IMR-90 (cell line): Measurements from ENCODE around the gene MUC21. TPM values are rescaled to one million over a fixed set of nuclear protein-coding genes. Genes with fewer than 3 reads are reported as not detected.

ENCODE experiments used
- ATAC-seq: fragments of 200-7000 bp; cut with Tn5 transposase; 2 replicates; pipeline ENCODE4 v1.9.1; 2020; ENCODE audit warnings: low read depth, mild to moderate bottlenecking, moderate library complexity
- BruUV-seq: library from RNA; stranded (reverse); fragments of 400-500 nt; replicated peaks from 2 replicates; lab custom pipeline; 2021; lab: Mats Ljungman, UMichigan
- CTCF ChIA-PET: fragments of 300-600 bp; formaldehyde crosslinking; extraction: SDS; loops from one replicate; lab custom pipeline; 2021; ENCODE audit warnings: antibody characterized with exemption; lab: Yijun Ruan, JAX
- POLR2A ChIA-PET: fragments of 300-600 bp; sonication (Branson Sonifier 250); formaldehyde crosslinking; loops from one replicate; lab custom pipeline; 2022; ENCODE audit warnings: antibody characterized with exemption; ENCODE audit not compliant: unreplicated experiment; lab: Charles Lee
- DNase-seq: peaks from one replicate; pipeline ENCODE4 v3.0.0; 2013
- H2AFZ ChIP-seq: replicated peaks from 2 replicates; pipeline ENCODE3; 2013; ENCODE audit warnings: low read length, mild to moderate bottlenecking; ENCODE audit not compliant: poor library complexity
- H2AK5ac ChIP-seq: 2 replicates; pipeline ENCODE4 v1.6.1; 2013; ENCODE audit warnings: low read depth, low read length, inconsistent platforms
- H2AK9ac ChIP-seq: replicated peaks from 2 replicates; pipeline ENCODE3; 2013; ENCODE audit warnings: mild to moderate bottlenecking, low read depth, low read length, moderate library complexity; ENCODE audit not compliant: poor library complexity
- H2BK120ac ChIP-seq: 2 replicates; pipeline ENCODE4 v1.6.1; 2013; ENCODE audit warnings: low read depth, low read length, inconsistent platforms
- H2BK15ac ChIP-seq: 3 replicates; pipeline ENCODE4 v1.6.1; 2013; ENCODE audit warnings: low read depth, low read length, inconsistent platforms
- H2BK20ac ChIP-seq: 2 replicates; pipeline ENCODE4 v1.6.1; 2013; ENCODE audit warnings: low read depth, mild to moderate bottlenecking, inconsistent platforms, low read length, moderate library complexity
- H2BK5ac ChIP-seq: 2 replicates; pipeline ENCODE4 v1.6.1; 2013; ENCODE audit warnings: mild to moderate bottlenecking, low read depth, low read length, inconsistent platforms; ENCODE audit not compliant: poor library complexity, severe bottlenecking
- H3K14ac ChIP-seq: replicated peaks from 2 replicates; pipeline ENCODE4 v1.6.1; 2013; ENCODE audit warnings: low read depth, low read length, inconsistent platforms
- H3K18ac ChIP-seq: 2 replicates; pipeline ENCODE4 v1.6.1; 2013; ENCODE audit warnings: low read depth, low read length, control low read depth
- H3K23ac ChIP-seq: 2 replicates; pipeline ENCODE4 v1.6.1; 2013; ENCODE audit warnings: low read depth, low read length, inconsistent platforms
- H3K27ac ChIP-seq: 2 replicates; pipeline ENCODE4 v1.5.1; 2013; ENCODE audit warnings: mild to moderate bottlenecking, control low read depth, low read length; ENCODE audit not compliant: insufficient read depth
- H3K27me3 ChIP-seq: 2 replicates; pipeline ENCODE4 v1.6.1; 2013; ENCODE audit warnings: low read length; ENCODE audit not compliant: control insufficient read depth, insufficient read depth
- H3K36me3 ChIP-seq: 2 replicates; pipeline ENCODE4 v1.6.1; 2013; ENCODE audit warnings: low read length, mixed read lengths; ENCODE audit not compliant: control insufficient read depth, insufficient read depth
- H3K4ac ChIP-seq: 2 replicates; pipeline ENCODE4 v1.6.1; 2013; ENCODE audit warnings: low read depth, low read length, inconsistent platforms
- H3K4me1 ChIP-seq: 2 replicates; pipeline ENCODE4 v1.6.1; 2013; ENCODE audit warnings: low read length, mixed read lengths; ENCODE audit not compliant: control insufficient read depth, insufficient read depth
- H3K4me2 ChIP-seq: 2 replicates; pipeline ENCODE4 v1.6.1; 2013; ENCODE audit warnings: low read depth, mild to moderate bottlenecking, control low read depth, low read length, moderate library complexity
- H3K4me3 ChIP-seq: 2 replicates; pipeline ENCODE4 v1.5.1; 2013; ENCODE audit warnings: low read depth, mild to moderate bottlenecking, control low read depth, low read length, moderate library complexity; ENCODE audit not compliant: insufficient read depth
- H3K56ac ChIP-seq: 2 replicates; pipeline ENCODE4 v1.6.1; 2013; ENCODE audit warnings: low read length, inconsistent platforms; ENCODE audit not compliant: insufficient read depth; ENCODE audit errors: extremely low read depth
- H3K79me1 ChIP-seq, 2 experiments: 2 replicates each; pipeline ENCODE4 v1.6.1; 2013; ENCODE audit warnings: low read length in 2 of 2, inconsistent platforms in 1 of 2, low read depth in 1 of 2
- H3K9ac ChIP-seq: 2 replicates; pipeline ENCODE4 v1.6.1; 2013; ENCODE audit warnings: low read depth, low read length, control low read depth
- H3K9me1 ChIP-seq: 2 replicates; pipeline ENCODE4 v1.6.1; 2013; ENCODE audit warnings: low read length, inconsistent platforms; ENCODE audit not compliant: insufficient read depth
- H3K9me3 ChIP-seq: 2 replicates; pipeline ENCODE4 v1.6.1; 2013; ENCODE audit warnings: low read length; ENCODE audit not compliant: control insufficient read depth, insufficient read depth
- H4K20me1 ChIP-seq: 2 replicates; pipeline ENCODE4 v1.6.1; 2013; ENCODE audit warnings: low read length, inconsistent platforms; ENCODE audit not compliant: insufficient read depth
- H4K5ac ChIP-seq: 2 replicates; pipeline ENCODE4 v1.6.1; 2013; ENCODE audit warnings: mild to moderate bottlenecking, low read depth, low read length, control low read depth
- H4K8ac ChIP-seq, 2 experiments: 2 replicates each; pipeline ENCODE4 v1.6.1; 2013; ENCODE audit warnings: low read depth in 2 of 2, low read length in 2 of 2, control low read depth in 1 of 2, inconsistent platforms in 1 of 2
- H4K91ac ChIP-seq: 2 replicates; pipeline ENCODE4 v1.6.1; 2013; ENCODE audit warnings: low read depth, low read length, inconsistent platforms; ENCODE audit not compliant: insufficient read depth
- FOS ChIP-seq: fragments of 150-350 bp; IDR thresholded peaks from 2 replicates; pipeline ENCODE4 v1.6.1; 2016; ENCODE audit warnings: low read depth, low read length
- MXI1 ChIP-seq: IDR thresholded peaks from 2 replicates; pipeline ENCODE4 v1.6.1; 2012; ENCODE audit warnings: low read depth, mild to moderate bottlenecking, low read length, moderate library complexity, borderline replicate concordance
- NFE2L2 ChIP-seq: fragments of 150-350 bp; IDR thresholded peaks from 2 replicates; pipeline ENCODE4 v1.6.1; 2016; ENCODE audit warnings: low read depth, mild to moderate bottlenecking, low read length
- WGBS, 2 experiments: methylation state at CpG; one replicate each; pipeline versions ENCODE4 v1.1.5 to v1.1.7; 2013; ENCODE audit warnings: missing lambda C conversion rate in 2 of 2; ENCODE audit not compliant: insufficient read length in 1 of 2; ENCODE audit errors: extremely low coverage in 2 of 2; 5-methylcytosine and 5-hydroxymethylcytosine counted together
- dilution Hi-C: fragments of 300-500 bp; cut with HindIII; formaldehyde crosslinking; loops from one replicate; pipeline ENCODE4 v1.14.3; 2018; ENCODE audit warnings: low sequenced_read_pairs; ENCODE audit not compliant: unreplicated experiment
- in situ Hi-C: fragments of 300-500 bp; cut with MboI; formaldehyde crosslinking; loops from 3 replicates; pipeline ENCODE4 v1.14.3; 2019; ENCODE audit warnings: low sequenced_read_pairs, inconsistent platforms, mixed read lengths
- intact Hi-C: fragments of 100-400 bp; cut with micrococcal nuclease; formaldehyde crosslinking; loops from 2 replicates; pipeline ENCODE4 v1.10.0; 2022
- polyA plus RNA-seq, 3 experiments: library from polyadenylated mRNA; depleted of rRNA; stranded (reverse); fragments of >200 nt; gene quantifications; 2 replicates each; pipeline ENCODE4 v1.2.3, GENCODE V29; 2012; ENCODE audit warnings: low replicate concordance in 1 of 3
- total RNA-seq: library from RNA; depleted of rRNA; stranded (reverse); fragments of >200 nt; gene quantifications from 2 replicates; pipeline ENCODE4 v1.2.3, GENCODE V29; 2012

Gene MUC21
- total and polyA plus RNA-seq, 2 of the 4 experiments (the other 2 are of a cell fraction) = not detected

DNA sequence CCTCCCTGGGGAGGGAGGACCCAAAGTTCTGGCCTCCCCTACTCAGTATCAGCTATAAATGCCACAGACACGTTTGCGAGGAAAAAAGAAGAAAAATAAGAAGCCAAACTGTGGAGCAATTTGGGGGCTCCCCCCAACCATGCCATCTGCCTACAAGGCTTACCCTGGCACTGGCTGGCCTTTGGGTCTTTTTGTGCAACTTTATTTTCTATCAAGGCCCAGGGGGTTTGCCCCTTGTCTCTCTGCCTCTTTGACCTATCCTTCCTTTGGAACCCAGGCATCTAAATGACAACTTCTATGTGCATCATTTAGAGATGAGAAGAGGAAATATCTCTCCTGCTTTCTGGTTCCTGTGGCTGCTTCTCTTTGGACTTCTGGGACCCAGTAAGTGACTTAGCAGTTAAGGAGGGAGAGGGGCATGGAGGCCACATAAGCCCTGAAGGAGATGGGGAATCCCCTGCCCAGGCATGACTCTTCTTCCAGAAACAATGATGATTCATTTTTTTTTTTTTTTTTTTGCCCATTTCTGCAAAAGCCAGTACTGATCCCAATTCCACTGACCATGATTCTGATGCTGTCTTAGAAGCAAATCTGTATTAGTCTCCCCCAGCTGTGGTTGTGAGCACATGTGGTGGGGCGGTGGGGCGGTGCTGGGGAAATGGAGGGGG lies 27.0 kb downstream of the MUC21 start, which contains the start of gene MUC22:
TSS of gene MUC22 (plus strand) at position 82 of the 668 bp plus-strand sequence. CDS start at position 315, 233 bp downstream.
- H3K27me3 ChIP-seq = 0 out of 2 replicates have a peak, but pooled peaks cover 1% of the 10 kb centered on the region
- CTCF ChIA-PET = no interaction called here

More for the DNA sequence above, 27.0 kb downstream of the MUC21 start, which contains the start of gene MUC22:
- no peak within 1 kb of the TSS for H2AFZ ChIP-seq
- H3K36me3 ChIP-seq = no peaks in the 10 kb centered on the region
- no peak within 1 kb of the TSS for H3K9ac ChIP-seq
- H3K14ac ChIP-seq = no peak within 1 kb of the TSS
- no peak within 1 kb of the TSS; the same call in 1 of the 2 replicates for H4K91ac ChIP-seq
- peaks cover 3% of the 10 kb centered on the region; the same call in 1 of the 2 replicates for H3K9me1 ChIP-seq
- H2AK9ac ChIP-seq = no peak within 1 kb of the TSS
- TF ChIP-seq NFE2L2 (peak; percentile 50; the same call in 1 of the 2 replicates), FOS (peak; percentile 35; the same call in 1 of the 2 replicates), MXI1 (no peak)
- no TSS peak for BruUV-seq
- no peak within 1 kb of the TSS for H2BK5ac ChIP-seq
- WGBS, 2 experiments = no CpG with 5 or more reads among the region's 4 CpGs
- no peak within 1 kb of the TSS for H3K27ac ChIP-seq
- no peak within 1 kb of the TSS for H3K4me3 ChIP-seq
- no peak within 1 kb of the TSS for H3K56ac ChIP-seq
- H2BK120ac ChIP-seq = no peak within 1 kb of the TSS
- no peak within 1 kb of the TSS for H2BK20ac ChIP-seq
- no peak within 1 kb of the TSS for H3K4me2 ChIP-seq
- DNase-seq (peak; percentile 84), ATAC-seq (peak; percentile 42)
- H3K9me3 ChIP-seq = no peaks in the 10 kb centered on the region; the same call in 1 of the 2 replicates
- in situ Hi-C loops (no loop called here), dilution Hi-C loops (no loop called here), intact Hi-C loops (no loop called here)
- H4K8ac ChIP-seq = no peak within 1 kb of the TSS
- H3K4me1 ChIP-seq = peaks cover 5% of the 10 kb centered on the region
- no peak within 1 kb of the TSS for H3K23ac ChIP-seq
- POLR2A ChIA-PET = no interaction called here
- no peaks in the 10 kb centered on the region for H4K20me1 ChIP-seq
- H2AK5ac ChIP-seq = peak within 1 kb of the TSS; percentile 33; the same call in 1 of the 2 replicates
- H3K79me1 ChIP-seq = no peaks in the 10 kb centered on the region
- H4K5ac ChIP-seq = no peak within 1 kb of the TSS
- H3K18ac ChIP-seq = no peak within 1 kb of the TSS
- H3K4ac ChIP-seq = no peak within 1 kb of the TSS
- peak within 1 kb of the TSS; percentile 7; the same call in 1 of the 3 replicates for H2BK15ac ChIP-seq
